Measurements from ENCODE around the gene DNAH8.
A peak's percentile ranks its signal among the peaks of the same experiment; 100 is the strongest.

DNA sequence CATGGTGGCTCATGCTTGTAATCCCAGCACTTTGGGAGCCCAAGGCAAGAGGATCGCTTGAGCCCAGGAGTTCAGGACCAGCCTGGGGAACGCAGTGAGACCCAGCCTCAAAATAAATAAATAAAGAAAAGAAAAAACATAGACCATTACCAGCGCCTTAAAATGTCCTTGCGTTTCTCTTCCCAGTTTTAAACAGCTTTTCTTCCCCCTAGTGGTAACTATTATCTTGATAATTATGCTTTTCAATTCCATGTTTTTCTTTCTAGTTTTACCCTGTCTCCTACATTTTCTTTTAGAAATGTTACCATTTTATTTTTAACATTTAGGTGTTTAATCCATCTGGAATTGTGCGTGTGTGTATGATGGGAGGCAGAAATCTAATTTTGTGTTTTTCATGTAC is 24.4 kb downstream of the DNAH8 start:
- no peak for TF ChIP-seq POLR2A (IDR thresholded peaks at IDR 0.05)
- TF ChIP-seq, protein P1, sequence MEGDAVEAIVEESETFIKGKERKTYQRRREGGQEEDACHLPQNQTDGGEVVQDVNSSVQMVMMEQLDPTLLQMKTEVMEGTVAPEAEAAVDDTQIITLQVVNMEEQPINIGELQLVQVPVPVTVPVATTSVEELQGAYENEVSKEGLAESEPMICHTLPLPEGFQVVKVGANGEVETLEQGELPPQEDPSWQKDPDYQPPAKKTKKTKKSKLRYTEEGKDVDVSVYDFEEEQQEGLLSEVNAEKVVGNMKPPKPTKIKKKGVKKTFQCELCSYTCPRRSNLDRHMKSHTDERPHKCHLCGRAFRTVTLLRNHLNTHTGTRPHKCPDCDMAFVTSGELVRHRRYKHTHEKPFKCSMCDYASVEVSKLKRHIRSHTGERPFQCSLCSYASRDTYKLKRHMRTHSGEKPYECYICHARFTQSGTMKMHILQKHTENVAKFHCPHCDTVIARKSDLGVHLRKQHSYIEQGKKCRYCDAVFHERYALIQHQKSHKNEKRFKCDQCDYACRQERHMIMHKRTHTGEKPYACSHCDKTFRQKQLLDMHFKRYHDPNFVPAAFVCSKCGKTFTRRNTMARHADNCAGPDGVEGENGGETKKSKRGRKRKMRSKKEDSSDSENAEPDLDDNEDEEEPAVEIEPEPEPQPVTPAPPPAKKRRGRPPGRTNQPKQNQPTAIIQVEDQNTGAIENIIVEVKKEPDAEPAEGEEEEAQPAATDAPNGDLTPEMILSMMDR (IDR thresholded peaks at IDR 0.05): peak in 2 of 3 experiments; percentile 5 to 37

All from testis (tissue), 2 donors.